Amniotic stem cell (primary cell): ENCODE data around the gene SLC39A11.

Experiments
- DNase-seq: peaks from one replicate; lab custom pipeline; 2025; lab: John Stamatoyannopoulos, UW

The SLC39A11 gene

DNA sequence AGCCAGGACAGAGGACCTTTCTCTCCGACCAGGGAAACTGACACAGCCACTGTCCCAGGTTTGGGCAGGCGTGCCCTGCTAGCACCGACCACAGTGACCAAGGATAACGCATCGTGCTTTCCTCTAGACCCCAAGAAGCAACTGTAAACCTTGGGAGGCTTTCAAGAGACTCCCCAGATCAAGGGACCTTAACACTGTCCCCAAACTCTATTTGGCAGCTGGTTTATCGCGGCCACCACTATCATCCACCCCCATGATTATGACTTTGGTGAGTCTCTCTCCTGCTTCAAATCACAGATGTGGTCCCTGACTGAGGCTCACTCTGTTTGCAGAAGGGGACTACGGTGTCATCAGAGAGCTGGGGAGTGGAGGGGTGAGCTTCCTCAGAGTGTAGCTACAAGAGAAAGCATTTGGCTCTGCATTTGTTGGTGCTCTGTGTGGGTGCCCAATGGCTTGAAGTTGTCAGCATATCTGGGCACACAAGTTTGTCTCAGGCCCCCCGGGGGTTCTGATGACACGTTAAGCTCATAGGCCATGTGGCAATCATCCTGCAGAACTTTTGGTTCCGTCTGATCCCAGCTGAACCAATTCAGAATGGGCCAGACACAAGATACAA, 408.0 kb downstream of the SLC39A11 start:
- DNase-seq: no peak

DNA sequence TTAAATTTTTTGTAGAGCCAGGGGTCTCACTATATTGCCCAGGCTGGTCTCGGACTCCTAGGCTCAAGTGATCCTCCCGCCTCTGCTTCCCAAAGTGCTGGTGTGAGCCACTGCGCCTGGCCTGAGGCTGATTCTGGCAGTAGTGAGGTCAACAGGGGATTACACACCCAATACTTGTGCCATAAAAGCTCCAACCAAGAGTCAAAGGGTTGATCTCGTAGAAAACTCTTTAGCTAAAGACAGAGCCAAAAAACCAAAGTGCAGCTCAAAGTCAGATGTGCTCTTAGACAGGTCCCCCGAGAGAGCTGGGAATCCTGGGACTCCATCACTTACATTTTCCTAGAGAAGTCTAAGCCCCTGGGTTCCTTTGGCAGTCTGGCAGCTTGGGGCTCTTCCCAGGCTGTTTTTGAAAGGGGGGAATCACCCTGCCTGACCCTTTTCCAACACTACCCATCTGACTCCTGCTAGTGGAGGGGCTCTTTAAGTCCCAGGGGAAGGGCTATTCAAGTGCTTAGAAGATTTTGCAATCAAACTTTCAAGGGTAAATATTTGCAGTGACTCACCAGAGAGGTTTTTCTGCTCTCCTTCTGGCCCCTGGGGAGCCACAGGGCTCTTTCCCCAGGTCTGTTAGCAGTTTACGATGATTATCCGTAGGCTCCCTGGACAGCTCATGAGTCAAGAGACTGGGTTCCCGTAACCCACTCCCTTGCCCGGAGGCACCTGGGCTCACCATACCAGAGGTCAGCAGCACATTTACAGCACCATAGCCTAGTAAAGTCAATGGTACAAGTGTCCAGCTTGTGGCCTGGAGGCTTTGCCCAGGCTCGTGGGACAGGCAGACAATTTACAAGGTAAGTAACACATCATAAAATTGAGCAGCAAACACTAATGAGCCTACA, 408.7 kb downstream of the SLC39A11 start:
- DNase-seq: peak; percentile 52

DNA sequence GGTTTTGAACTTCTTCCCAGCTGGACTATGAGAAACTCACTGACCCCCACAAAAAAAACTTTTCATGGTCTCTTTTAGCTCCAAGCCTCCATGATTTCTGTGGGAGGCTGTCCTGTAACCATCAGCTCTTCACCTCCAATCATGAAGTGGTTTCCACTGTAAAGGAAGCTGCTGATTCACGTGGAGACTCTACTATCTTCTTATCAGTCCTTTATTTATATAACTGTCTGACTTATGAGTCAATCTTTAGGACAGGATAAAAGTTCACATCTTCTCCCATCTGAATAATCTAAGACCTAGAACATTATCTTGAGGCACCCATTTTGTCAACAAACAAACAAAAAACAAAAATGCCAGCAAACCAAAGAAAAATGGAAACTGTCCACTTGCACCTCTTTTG, 409.9 kb downstream of the SLC39A11 start:
- no peak for DNase-seq

DNA sequence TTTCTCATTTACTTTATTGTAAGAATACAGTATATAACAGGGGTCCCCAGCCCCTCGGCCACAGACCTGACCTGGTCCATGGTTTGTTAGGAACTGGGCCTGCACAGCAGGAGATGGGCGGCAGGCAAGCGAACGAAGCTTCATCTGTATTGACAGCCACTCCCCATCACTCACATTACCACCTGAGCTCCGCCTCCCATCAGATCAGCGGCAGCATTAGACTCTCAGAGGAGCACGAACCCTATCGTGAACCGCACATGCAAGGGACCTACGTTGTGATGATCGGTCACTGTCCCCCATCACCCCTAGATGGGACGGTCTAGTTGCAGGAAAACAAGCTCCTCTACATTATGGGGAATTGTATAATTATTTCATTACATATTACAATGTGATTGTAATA, 410.6 kb downstream of the SLC39A11 start:
- DNase-seq: no peak

DNA sequence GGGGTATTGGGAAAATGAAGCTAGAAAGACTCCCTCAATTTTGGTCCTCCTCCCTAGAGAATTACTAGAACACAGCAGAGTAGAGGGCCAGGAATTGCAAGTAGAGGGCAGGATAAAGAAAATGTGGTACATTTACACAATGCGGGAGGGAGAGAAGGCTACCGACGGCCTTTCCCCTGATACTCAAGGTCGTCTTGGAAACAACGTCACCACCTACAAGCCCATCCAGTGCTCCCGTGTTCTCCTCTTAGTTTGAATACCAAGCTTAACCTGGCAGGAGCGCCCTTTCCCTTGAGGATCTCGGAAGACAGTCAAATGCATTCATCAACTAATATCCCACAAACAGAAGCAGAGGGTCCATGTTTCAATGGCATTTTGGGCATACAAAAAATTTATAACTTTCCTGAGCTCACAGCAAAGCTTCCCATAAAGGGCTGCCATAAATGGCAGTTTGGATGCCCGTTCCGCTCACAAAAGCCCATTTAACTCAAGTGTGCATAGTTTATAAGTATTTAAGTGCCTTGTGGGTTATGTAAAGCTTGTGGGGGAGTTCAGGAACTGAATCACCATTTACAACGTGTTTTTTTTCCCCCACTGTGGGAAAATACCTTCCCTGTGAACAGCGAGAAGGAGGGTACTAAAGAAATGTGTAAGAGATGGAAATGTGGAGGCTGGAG, 414.6 kb downstream of the SLC39A11 start:
- DNase-seq: peak; percentile 9

DNA sequence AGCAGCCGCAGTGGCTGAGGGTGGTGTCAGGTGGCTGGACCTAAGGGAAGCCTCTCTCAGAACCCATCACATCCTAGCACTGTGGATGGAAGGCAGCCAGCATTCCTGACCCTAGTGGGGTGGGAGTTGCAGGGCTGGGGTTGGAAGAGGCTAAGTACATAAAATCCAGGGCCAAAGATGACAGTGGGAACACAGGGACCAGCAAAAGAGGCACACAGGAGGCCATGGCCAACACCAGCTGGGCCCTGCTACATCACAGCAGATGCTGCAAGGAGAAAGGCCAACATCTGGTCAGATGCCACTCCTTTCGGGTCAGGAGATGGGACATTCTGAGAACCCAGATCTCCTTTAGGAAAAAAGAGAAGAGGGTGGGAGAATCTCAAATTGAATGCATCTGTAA, 415.4 kb downstream of the SLC39A11 start:
- no peak for DNase-seq

DNA sequence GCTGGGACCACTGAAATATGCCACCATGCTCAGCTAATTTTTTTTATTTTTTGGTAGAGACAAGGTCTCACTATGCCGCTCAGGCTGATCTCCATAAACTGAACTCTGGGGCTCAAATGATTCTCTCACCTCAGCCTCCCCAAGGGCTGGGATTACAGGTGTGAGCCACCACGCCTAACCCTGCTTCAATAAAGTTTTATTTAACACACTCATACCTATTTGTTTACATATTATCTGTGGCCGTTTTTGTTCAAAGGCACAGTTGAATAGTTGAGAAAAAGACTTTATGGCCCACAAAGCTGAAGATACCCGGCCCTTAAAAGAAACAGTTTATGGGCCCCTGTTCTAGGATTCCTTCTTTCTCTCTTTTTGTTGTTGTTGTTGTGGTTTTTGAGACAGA, 419.8 kb downstream of the SLC39A11 start:
- no peak for DNase-seq

DNA sequence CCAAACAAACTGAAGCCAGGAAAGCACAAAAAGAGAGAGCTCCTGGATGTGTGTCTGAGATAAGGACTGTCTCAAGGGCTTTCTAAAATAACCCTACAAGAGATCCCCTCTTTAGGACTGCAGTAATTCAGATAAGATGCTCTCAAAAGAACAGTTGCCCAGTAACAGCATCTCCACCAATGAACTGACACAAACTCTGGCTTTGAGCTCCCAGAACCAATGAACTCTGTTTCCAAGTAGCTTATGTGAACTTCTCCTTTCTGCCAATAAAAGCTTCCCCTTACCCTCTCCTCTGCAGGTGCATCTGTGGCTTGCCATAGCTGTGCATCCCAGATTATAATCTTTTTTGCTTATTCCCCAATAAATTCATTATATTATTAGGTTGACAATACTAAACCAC, 421.5 kb downstream of the SLC39A11 start:
- no peak for DNase-seq

DNA sequence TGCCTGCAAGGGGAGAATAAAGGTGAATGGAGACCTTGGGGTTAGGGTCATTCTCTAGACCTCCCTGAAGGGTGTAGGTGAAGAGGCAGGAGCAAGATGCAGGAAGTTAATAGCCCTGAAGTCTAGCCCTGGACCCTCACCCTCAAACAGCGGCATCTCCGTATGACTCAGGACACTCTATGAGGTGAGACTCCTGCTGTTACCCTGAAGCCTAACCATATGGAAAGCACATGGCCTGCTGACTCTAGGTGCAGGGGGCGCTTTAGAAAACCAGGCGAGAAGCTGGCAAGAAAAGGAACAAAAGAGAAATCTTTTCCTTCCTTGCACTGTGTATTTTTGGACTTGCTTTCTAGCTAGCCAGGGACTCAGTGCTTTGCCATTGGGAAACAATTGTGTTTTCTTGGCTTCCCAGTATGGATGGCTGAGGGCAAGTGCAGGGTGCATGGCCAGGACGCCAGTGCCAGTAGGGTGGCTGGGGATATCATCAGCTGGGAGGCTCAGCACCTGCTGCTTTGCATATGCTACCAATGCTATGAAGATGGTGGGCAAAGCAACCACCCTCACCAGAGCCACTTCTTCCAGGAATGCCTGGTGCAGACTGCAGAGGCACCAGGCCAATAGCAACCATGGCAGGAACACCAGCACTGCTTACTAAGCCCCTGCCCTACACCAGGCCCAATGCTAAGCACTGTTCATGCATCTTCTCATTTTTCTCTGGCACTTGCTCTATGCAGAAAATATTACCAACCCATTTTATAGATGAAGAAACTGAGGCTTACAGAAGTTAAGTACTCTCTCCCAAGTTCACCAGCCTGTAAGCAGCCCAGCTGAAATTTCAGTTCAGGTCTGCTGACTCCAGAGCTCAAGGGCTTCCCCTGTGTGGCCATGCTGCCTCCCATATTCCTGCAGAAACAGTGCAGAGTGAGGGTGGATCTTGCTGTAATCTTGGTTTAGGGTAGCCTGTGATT, 425.1 kb downstream of the SLC39A11 start:
- no peak for DNase-seq

DNA sequence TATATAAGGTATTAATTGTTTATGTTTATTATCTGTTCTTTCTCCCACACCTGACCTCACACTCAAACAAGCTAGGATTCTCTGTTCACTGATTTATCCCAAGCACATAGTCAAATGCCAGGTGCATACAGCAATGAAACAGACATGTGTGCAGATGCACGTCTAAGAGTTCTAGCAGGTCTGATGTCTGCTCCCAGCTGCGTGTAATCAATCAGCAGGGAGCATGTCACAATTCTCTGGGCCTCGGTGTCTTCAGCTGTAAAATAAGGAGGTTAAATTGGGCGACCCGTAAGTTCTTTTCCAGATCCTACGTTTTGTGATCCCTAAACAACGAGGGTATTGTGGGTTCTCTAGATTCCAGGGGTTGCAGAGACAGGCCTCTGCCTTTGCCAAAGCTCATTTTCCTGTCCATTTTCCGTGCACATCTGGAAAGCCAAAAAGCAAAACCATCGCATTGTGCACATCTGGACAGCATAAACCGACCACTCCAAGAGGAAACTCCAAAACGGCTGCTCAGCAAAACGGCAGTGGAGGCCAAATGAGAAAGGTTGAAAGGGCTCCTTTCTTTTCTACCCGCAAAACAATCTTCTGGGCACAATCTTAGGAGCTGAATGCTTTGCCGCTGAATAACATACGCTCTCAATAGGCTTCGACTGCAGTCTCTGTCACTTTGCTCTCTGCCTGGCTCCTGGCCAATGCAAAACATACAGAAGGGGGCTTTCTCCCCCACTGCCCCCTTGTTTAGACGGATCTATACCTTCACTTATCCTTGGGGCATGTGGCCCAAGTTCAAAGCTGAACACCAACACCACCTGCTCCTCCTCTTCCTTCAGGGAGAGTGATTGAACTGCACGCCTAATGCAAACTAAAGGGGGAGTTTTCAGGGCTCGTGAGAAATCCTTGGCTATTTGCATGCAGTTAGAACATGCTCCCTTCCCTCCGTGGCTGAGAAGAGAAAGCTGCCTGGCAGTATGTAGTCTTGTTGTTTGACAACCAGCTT, 426.3 kb downstream of the SLC39A11 start:
- no peak for DNase-seq

DNA sequence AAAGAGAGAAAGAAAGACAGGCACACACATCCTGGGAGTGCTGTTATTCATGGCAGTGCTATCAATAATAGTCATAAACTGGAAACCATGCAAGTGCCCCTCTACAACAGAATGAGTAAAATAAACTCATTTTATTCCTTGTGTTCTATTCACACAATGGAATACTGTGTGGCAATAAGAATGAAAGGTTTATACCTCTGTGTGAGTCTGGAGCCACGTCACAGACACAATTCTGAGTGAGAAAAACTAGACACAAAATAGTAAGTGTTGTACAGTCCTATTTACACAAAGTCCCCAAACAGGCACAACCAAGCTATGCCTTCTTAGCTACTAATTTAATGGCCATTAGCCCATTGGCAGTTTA, 429.7 kb downstream of the SLC39A11 start:
- DNase-seq: no peak

DNA sequence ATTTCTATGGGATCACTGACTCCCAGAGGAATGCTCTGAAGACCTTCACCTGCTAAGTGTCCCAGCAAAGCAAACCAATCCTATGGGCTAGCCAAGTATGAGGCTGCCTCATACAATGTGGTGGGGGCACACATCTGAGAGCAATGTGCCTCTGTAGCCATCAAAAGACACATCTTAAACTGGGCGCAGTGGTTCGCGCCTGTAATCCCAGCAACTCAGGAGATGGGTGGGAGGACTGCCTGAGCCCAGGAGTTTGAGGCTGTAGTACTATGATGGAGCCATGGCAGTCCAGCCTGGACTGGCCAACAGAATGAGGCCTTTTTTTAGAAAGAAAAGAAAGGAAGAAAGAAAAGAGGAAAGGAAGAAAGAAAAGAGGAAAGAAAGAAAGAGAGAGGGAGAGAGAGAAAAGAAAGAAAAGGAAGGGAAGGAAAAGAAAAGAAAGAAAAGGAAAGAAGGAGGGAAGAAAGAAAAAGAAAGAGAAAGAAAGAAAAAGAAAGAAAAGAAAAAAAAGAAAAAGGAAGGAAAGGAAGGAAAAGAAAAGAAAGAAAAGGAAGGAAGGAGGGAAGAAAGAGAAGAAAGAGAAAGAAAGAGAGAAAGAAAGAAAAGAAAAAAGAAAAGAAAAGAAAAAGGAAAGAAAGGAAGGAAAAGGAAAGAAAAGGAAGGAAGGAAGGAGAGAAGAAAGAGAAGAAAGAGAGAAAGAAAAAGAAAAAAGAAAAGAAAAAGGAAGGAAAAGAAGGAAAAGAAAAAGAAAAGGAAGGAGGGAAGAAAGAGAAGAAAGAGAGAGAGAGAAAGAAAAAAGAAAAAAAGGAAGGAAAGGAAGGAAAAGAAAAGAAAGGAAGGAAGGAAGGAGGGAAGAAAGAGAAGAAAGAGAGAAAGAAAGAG, 430.3 kb downstream of the SLC39A11 start:
- DNase-seq: no peak

DNA sequence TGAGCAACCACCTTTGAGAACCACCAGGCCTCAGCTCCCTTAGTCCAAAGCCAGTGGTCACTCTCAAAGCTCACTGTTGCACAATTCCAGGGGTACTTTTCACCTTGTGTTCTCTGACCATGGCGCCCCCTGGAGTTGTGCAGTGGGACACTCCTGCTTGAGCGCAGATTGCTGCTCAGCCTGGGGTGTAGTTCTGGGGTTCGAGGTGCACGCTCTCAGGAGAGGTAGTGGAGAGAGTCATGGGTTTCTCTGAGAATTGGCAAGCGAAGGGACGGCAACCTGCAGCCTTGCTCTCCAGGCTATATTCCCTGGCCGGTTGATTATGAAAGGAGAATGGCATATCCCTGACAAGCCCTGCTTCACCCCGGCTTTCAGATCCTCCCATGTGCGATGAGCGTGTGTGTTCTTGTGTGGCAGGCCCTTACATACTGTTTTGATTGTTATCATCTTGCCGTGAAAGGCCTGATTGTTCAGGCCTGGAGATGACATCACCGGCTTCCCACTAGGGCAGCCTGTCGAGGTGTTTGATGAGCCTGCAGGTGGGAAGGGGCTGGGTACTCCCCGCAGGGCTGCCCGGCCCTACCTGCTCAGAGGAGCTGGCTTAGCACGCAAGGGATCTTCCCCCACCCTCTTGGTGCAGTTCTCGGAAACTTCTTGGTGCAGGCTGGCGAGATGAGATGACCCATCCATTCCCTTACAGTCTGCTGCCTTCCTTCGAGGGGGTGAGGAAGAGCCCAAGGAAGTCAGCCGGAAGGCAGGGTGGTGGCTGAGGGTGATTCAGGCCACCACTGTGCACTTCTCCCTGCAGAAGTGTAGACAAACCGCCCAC, 431.2 kb downstream of the SLC39A11 start:
- DNase-seq: no peak

DNA sequence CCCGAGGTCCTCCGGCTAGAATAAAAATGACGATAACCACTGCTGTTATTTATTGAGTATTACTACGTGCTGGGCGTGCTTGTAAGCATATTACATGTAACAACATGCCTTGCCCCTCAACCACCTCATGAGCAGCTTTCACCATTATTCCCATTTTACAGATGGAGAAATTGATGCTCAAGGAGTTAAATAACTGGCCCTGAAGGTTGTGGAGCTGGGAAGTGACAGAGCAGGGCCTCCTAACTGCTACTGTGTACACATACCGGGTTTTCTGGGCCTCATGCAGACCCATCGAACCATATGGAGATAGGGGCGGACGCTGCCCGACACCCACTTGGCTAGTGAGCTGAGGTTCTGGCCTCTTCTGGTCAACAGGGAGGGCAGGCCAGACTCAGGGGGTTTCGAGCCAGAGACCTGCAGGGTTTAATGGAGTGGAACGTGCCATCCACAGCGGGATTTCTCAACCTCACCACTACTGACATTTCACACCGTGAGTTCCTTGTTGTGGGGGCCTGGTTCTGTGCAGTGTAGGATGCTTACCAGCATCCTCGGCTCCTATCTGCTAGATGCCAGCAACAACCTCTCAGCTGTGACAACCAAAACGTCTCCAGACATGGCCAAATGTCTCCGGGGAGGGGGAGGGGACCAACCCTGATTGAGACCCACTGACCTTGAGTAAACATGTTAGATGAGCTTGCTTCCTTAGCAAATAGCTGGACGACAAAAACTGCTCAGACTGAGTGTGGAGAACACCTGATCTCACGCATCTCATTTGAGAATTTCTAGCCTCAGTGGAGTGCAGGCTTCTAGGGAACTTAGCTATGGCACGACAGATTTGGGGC, 432.0 kb downstream of the SLC39A11 start:
- no peak for DNase-seq

DNA sequence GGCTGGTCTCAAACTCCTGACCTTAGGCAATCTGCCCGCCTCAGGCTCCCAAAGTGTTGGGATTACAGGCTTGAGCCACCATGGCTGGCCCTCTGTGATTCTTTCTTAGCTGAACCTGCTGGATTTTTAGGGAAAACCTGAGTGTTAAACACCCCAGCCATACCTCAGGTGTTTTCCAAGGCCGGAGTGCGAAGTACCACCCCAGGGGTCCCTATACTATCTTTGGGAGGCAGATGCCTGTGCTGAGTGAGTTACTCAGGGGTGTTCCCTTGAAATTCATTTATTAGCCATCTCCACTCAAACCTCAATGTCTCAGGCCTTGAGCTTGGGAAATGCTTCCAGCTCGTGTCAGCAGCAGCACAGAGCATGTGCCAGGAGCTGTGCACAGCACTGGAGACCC, 432.7 kb downstream of the SLC39A11 start:
- no peak for DNase-seq

DNA sequence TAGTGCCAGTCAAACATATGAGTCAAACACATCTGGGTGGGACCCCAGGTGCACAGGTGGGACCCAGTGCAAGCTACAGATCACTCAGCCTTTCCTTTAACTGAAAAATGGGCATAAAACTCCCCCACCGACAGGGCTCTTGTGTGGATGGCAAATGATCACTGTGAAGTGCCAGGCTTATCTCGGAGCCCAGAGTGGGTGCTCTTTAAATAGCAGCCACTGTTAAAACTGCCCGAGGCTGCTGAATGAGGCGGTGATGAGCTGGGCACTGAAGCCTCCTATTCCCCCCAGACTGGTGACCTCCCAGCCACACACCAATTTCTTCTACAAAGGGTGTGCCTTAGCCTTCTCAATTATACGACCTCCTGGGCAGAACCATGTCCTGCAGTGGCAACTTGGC, 433.8 kb downstream of the SLC39A11 start:
- no peak for DNase-seq

DNA sequence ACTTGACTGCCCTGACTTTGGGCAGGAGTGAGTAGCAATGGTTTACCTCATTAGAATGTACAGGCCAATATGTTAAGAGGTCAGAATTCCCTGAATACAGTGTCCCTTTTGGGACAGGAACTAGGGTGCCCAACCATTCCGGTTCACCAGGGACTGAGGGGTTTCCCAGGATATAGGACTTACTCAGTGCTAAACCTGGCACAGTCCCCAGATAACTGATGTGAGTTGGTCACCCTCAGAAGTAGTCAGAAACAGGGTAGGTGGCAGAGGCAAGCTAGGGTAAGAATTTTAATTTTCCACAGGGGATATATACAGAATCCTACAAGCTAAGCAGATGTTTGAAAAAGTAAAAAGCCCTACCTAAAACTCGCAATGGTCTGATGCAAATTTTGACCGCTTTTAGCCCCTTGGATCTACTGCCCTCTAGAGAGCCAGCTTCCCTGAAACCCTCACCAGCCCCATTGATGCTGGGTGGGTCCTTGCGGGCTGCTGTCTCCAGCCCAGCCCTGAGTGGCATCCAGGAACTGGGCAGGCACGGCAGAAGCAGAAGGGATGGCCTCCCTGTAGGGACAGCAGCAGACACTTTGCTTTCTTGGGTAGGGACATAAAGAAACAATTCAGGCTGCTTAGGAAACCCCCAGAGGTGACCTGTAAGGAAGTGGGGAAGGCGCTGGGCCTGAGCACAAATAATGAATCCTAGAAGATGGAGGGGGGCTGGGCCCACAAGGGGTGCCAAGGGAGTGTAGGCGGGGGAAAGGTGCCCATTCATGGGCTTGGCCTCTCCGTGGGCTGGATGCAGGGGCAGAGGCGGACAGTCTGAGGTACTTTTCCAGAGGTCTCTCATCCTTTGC, 434.8 kb downstream of the SLC39A11 start:
- DNase-seq: no peak
